CD4-positive, alpha-beta memory T cell (primary cell): ENCODE measurements around the gene GLYR1. TPM values are rescaled to one million over a fixed set of nuclear protein-coding genes. Genes with fewer than 3 reads are reported as not detected.

Experiments
- CTCF ChIA-PET: fragments of 350-600 bp; sonication (Branson Sonifier 250); formaldehyde crosslinking; loops from one replicate; lab custom pipeline; 2021; ENCODE audit warnings: inconsistent platforms; ENCODE audit not compliant: partially characterized antibody; lab: Charles Lee
- POLR2A ChIA-PET: fragments of 350-600 bp; sonication (Branson Sonifier 250); formaldehyde crosslinking; loops from one replicate; lab custom pipeline; 2021; ENCODE audit not compliant: partially characterized antibody; lab: Charles Lee
- DNase-seq, 5 donors: peaks; one replicate each; pipeline versions ENCODE4 v3.0.0 to v3.0.0-alpha.2; 2020 to 2022; ENCODE audit warnings: mixed read lengths in 1 of 5
- H3K27ac ChIP-seq: one replicate; pipeline ENCODE4 v1.7.0; 2013; ENCODE audit warnings: low read depth, low read length
- H3K27me3 ChIP-seq: 2 replicates; pipeline ENCODE4 v1.7.0; 2013; ENCODE audit warnings: mild to moderate bottlenecking, low read length, moderate library complexity; ENCODE audit not compliant: insufficient read depth
- H3K36me3 ChIP-seq: 2 replicates; pipeline ENCODE4 v1.7.0; 2013; ENCODE audit warnings: mild to moderate bottlenecking, low read length, moderate library complexity; ENCODE audit not compliant: insufficient read depth
- H3K4me1 ChIP-seq: 2 replicates; pipeline ENCODE4 v1.7.0; 2013; ENCODE audit warnings: mild to moderate bottlenecking, low read length, moderate library complexity; ENCODE audit not compliant: insufficient read depth
- H3K4me3 ChIP-seq, 2 donors: one replicate each; pipeline ENCODE4 v1.7.0; 2013; ENCODE audit warnings: low read length in 2 of 2, mild to moderate bottlenecking in 1 of 2
- H3K9me3 ChIP-seq, 2 donors: one replicate each; pipeline ENCODE4 v1.7.0; 2013; ENCODE audit warnings: low read length in 2 of 2, control low read depth in 1 of 2; ENCODE audit not compliant: control insufficient read depth in 1 of 2
- H3K27ac Mint-ChIP-seq, 7 donors: one replicate each; pipeline ENCODE4 v1.8.0; 2020 to 2021; ENCODE audit warnings: mixed read lengths in 7 of 7, mild to moderate bottlenecking in 6 of 7, inconsistent platforms in 3 of 7, moderate library complexity in 3 of 7
- H3K27me3 Mint-ChIP-seq, 2 donors: one replicate each; pipeline ENCODE4 v1.8.0; 2020 to 2021; ENCODE audit warnings: mixed read lengths in 2 of 2
- H3K36me3 Mint-ChIP-seq, 2 donors: one replicate each; pipeline ENCODE4 v1.8.0; 2020 to 2021; ENCODE audit warnings: mixed read lengths in 2 of 2, inconsistent platforms in 1 of 2, mild to moderate bottlenecking in 1 of 2
- H3K4me1 Mint-ChIP-seq, 4 donors: one replicate each; pipeline ENCODE4 v1.8.0; 2020 to 2021; ENCODE audit warnings: mixed read lengths in 4 of 4, mild to moderate bottlenecking in 1 of 4
- H3K4me3 Mint-ChIP-seq, 8 donors: one replicate each; pipeline ENCODE4 v1.8.0; 2020 to 2021; ENCODE audit warnings: mixed read lengths in 8 of 8, mild to moderate bottlenecking in 7 of 8, moderate library complexity in 6 of 8, inconsistent platforms in 3 of 8
- H3K9me3 Mint-ChIP-seq, 8 donors: one replicate each; pipeline ENCODE4 v1.8.0; 2020 to 2021; ENCODE audit warnings: mixed read lengths in 8 of 8, mild to moderate bottlenecking in 5 of 8, inconsistent platforms in 3 of 8, moderate library complexity in 1 of 8
- intact Hi-C: fragments of 100-400 bp; cut with micrococcal nuclease; formaldehyde crosslinking; loops from one replicate; pipeline ENCODE4 v1.15.1; 2023
- polyA plus RNA-seq, 2 donors: library from polyadenylated mRNA; unstranded; fragments of 300-500 nt; fragmentation: Illumina TruSeq; gene quantifications; one replicate each; pipeline ENCODE4 v1.2.3, GENCODE V29; 2021
- total RNA-seq, 2 experiments: library from RNA; stranded (reverse); gene quantifications; one replicate each; pipeline ENCODE4 v1.2.3, GENCODE V29; 2021

GLYR1 gene
- total and polyA plus RNA-seq, 4 experiments from 2014 or later, result 22.8 to 121 (median 81.0) TPM

DNA sequence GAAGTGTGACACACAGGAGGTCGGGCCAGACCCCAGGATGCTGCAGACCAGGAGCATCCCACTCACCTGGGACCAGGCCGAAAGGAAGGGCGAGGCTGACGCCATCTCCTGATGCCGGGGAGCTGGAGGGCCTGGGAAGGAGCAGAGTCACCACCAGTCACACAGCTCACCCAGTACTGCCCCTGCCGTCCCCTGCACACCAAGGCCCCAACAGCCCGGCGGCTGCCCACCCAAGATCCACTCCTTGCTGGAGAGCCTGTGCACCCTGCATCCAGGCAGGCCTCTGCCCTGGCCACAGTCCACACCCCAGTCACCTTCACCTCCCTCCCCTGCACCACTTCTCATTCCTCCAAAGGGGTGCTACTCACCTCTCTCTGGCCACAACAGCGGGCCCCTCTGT, 84.9 kb downstream of the GLYR1 start:
- intact Hi-C loops, result no loop called here
- no peaks in the 10 kb centered on the region for H3K27me3 ChIP-seq
- Mint-ChIP-seq H3K9me3 (no peaks in the 10 kb centered on the region), H3K27me3 (no peaks in the 10 kb centered on the region), H3K36me3 (peaks cover 12 to 56% of the 10 kb centered on the region in 2 donors), H3K27ac (peak overlapping the region in 2 of 7 donors; percentile 35 to 62), H3K4me1 (peaks cover 10 to 27% (median 15%) of the 10 kb centered on the region in 4 donors), H3K4me3 (no peak overlapping the region)
- H3K36me3 ChIP-seq, result peaks cover 38% of the 10 kb centered on the region
- CTCF ChIA-PET, result no interaction called here
- no peak overlapping the region for H3K27ac ChIP-seq
- H3K4me3 ChIP-seq, result no peak overlapping the region
- DNase-seq, result no peak
- peaks cover 16% of the 10 kb centered on the region for H3K4me1 ChIP-seq
- H3K9me3 ChIP-seq, result no peaks in the 10 kb centered on the region
- POLR2A ChIA-PET, result interaction anchor here (1.2 kb wide), 1 partner anchor 41 kb away, joined by 4 read pairs; the partner anchor contains the start of gene ROGDI

DNA sequence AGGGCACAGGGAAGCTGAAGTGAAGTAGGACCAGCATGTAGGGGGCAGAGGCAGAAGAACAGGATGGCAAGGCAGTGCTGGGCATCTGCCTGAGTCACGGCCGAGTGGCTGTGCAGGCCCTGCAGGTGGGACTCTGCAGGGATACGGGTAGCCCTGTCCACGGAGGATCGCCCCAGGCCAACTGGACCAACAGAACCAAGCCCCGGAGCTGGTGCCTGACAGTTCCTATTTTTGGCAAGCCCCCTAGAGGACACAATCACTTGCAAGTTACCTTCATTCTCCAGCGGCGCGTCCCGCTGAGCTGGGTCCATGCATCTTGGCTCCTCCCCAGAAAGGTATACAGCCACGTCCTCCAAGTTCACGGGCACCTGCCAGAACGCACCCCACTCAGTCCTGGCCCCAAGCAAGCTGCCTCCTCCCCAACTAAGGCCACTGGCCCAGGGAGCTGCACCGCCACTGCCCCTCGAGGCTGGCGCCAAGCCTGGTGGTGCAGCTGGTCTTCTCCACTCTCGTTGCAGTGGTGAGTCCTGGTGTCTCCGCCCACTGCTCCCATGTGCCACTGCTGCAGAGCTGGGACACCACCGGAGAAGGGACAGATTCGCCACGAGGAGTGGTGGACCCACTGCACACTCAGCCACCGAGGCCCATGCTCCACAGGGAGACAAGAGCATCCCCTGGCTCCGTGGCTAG, 86.7 kb downstream of the GLYR1 start:
- Histone ChIP-seq H3K27ac (no peak overlapping the region), H3K27me3 (no peaks in the 10 kb centered on the region), H3K4me1 (peaks cover 4% of the 10 kb centered on the region), H3K4me3 (no peak overlapping the region), H3K9me3 (no peaks in the 10 kb centered on the region), H3K36me3 (peaks cover 38% of the 10 kb centered on the region)
- H3K4me1 Mint-ChIP-seq, result peaks cover 1 to 18% (median 4%) of the 10 kb centered on the region in 4 donors
- POLR2A ChIA-PET, result no interaction called here
- H3K27me3 Mint-ChIP-seq, result no peaks in the 10 kb centered on the region
- peaks cover 0 to 2% (median 0%) of the 10 kb centered on the region in 8 donors for H3K9me3 Mint-ChIP-seq
- no peak overlapping the region for H3K4me3 Mint-ChIP-seq
- H3K27ac Mint-ChIP-seq, result peak overlapping the region in 1 of 7 donors; percentile 75
- DNase-seq, result no peak
- H3K36me3 Mint-ChIP-seq, result peaks cover 23 to 60% of the 10 kb centered on the region in 2 donors
- CTCF ChIA-PET, result no interaction called here
- intact Hi-C loops, result no loop called here

GRCh38 chr16:4755687-4756086, 91.4 kb downstream of the GLYR1 start:
- POLR2A ChIA-PET, result no interaction called here
- intact Hi-C loops, result no loop called here
- Mint-ChIP-seq H3K36me3 (peaks cover 42 to 56% of the 10 kb centered on the region in 2 donors), H3K27ac (no peak overlapping the region), H3K4me1 (peaks cover 0 to 5% (median under 1%) of the 10 kb centered on the region in 4 donors), H3K9me3 (peaks cover 0 to 2% (median 0%) of the 10 kb centered on the region in 8 donors), H3K27me3 (no peaks in the 10 kb centered on the region), H3K4me3 (no peak overlapping the region)
- Histone ChIP-seq H3K4me3 (no peak overlapping the region), H3K4me1 (no peaks in the 10 kb centered on the region), H3K27ac (no peak overlapping the region), H3K9me3 (no peaks in the 10 kb centered on the region), H3K27me3 (no peaks in the 10 kb centered on the region), H3K36me3 (peaks cover 53% of the 10 kb centered on the region)
- no peak for DNase-seq
- CTCF ChIA-PET, result no interaction called here

GRCh38 chr16:4754865-4755264, 92.2 kb downstream of the GLYR1 start:
- no peak overlapping the region for H3K27ac Mint-ChIP-seq
- intact Hi-C loops, result no loop called here
- no peak overlapping the region for H3K4me3 ChIP-seq
- peaks cover 39 to 49% of the 10 kb centered on the region in 2 donors for H3K36me3 Mint-ChIP-seq
- ChIA-PET CTCF (no interaction called here), POLR2A (no interaction called here)
- H3K4me1 ChIP-seq, result no peaks in the 10 kb centered on the region
- peaks cover 0 to 2% (median 0%) of the 10 kb centered on the region in 8 donors for H3K9me3 Mint-ChIP-seq
- peaks cover 0 to 5% (median under 1%) of the 10 kb centered on the region in 4 donors for H3K4me1 Mint-ChIP-seq
- H3K27me3 Mint-ChIP-seq, result no peaks in the 10 kb centered on the region
- no peaks in the 10 kb centered on the region for H3K27me3 ChIP-seq
- H3K9me3 ChIP-seq, result no peaks in the 10 kb centered on the region
- H3K4me3 Mint-ChIP-seq, result no peak overlapping the region
- H3K36me3 ChIP-seq, result peaks cover 48% of the 10 kb centered on the region
- no peak for DNase-seq
- no peak overlapping the region for H3K27ac ChIP-seq

GRCh38 chr16:4753227-4753626, 93.9 kb downstream of the GLYR1 start:
- Mint-ChIP-seq H3K4me1 (peaks cover 0 to 14% (median 0%) of the 10 kb centered on the region in 4 donors), H3K27me3 (no peaks in the 10 kb centered on the region), H3K27ac (no peak overlapping the region), H3K4me3 (no peak overlapping the region), H3K36me3 (peaks cover 30 to 36% of the 10 kb centered on the region in 2 donors), H3K9me3 (peaks cover 0 to 2% (median 0%) of the 10 kb centered on the region in 8 donors)
- CTCF ChIA-PET, result no interaction called here
- POLR2A ChIA-PET, result interaction anchor here (0.5 to 1.0 kb wide), 2 partner anchors 15 kb away, joined by 3 read pairs; no protein-coding TSS in a partner anchor
- intact Hi-C loops, result no loop called here
- Histone ChIP-seq H3K27ac (no peak overlapping the region), H3K4me3 (no peak overlapping the region), H3K4me1 (no peaks in the 10 kb centered on the region), H3K9me3 (no peaks in the 10 kb centered on the region), H3K27me3 (no peaks in the 10 kb centered on the region), H3K36me3 (peaks cover 33% of the 10 kb centered on the region)
- DNase-seq, result no peak

Other genes with a start within 250 kb of the GLYR1 start
- gene UBALD1, start 232.4 kb downstream of the GLYR1 start, total RNA-seq, result 10 to 100 TPM; 30.1 to 41.0 TPM
- 1 to 10 TPM; 2.4 to 4.8 TPM for gene UBALD1, start 232.4 kb downstream of the GLYR1 start, polyA plus RNA-seq
- gene MGRN1, start 222.5 kb downstream of the GLYR1 start, total RNA-seq, result 10 to 100 TPM; 62.2 to 64.1 TPM
- gene MGRN1, start 222.5 kb downstream of the GLYR1 start, polyA plus RNA-seq, result 1 to 10 TPM; 1.2 to 7.7 TPM
- gene NUDT16L1, start 153.7 kb downstream of the GLYR1 start, total RNA-seq, result 10 to 100 TPM; 52.4 to 53.7 TPM
- gene NUDT16L1, start 153.7 kb downstream of the GLYR1 start, polyA plus RNA-seq, result 100 to 1,000 TPM in 1 of 2 donors, 10 to 100 TPM in 1; 80.1 to 125 TPM
- gene ANKS3, start 113.0 kb downstream of the GLYR1 start, total RNA-seq, result 10 to 100 TPM; 28.5 to 33.9 TPM
- gene ANKS3, start 113.0 kb downstream of the GLYR1 start, polyA plus RNA-seq, result 1 to 10 TPM in 1 of 2 donors, under 1 TPM in 1; 0.91 to 5.7 TPM
- under 1 TPM; 0.12 to 0.64 TPM for gene DNAAF8, start 112.8 kb downstream of the GLYR1 start, total RNA-seq
- under 1 TPM in 1 of 2 donors, not detected in 1; 0.11 TPM for gene DNAAF8, start 112.8 kb downstream of the GLYR1 start, polyA plus RNA-seq
- gene ZNF500, start 80.1 kb downstream of the GLYR1 start, total RNA-seq, result 10 to 100 TPM; 33.9 to 35.6 TPM
- gene ZNF500, start 80.1 kb downstream of the GLYR1 start, polyA plus RNA-seq, result 10 to 100 TPM in 1 of 2 donors, 1 to 10 TPM in 1; 7.9 to 13.0 TPM
- gene SEPTIN12, start 58.9 kb downstream of the GLYR1 start, total RNA-seq, result not detected
- gene SEPTIN12, start 58.9 kb downstream of the GLYR1 start, polyA plus RNA-seq, result not detected
- gene SMIM22, start 51.9 kb downstream of the GLYR1 start, total RNA-seq, result not detected
- not detected for gene SMIM22, start 51.9 kb downstream of the GLYR1 start, polyA plus RNA-seq
- gene ROGDI, start 44.7 kb downstream of the GLYR1 start, total RNA-seq, result 1 to 10 TPM; 9.7 to 9.9 TPM
- gene ROGDI, start 44.7 kb downstream of the GLYR1 start, polyA plus RNA-seq, result 10 to 100 TPM in 1 of 2 donors, 1 to 10 TPM in 1; 8.6 to 19.1 TPM
- gene UBN1, start 193 bp upstream of the GLYR1 start, total RNA-seq, result 10 to 100 TPM; 40.4 to 42.7 TPM
- gene UBN1, start 193 bp upstream of the GLYR1 start, polyA plus RNA-seq, result 10 to 100 TPM in 1 of 2 donors, 1 to 10 TPM in 1; 6.0 to 17.5 TPM
- not detected for gene PPL, start 89.9 kb upstream of the GLYR1 start, total RNA-seq
- gene PPL, start 89.9 kb upstream of the GLYR1 start, polyA plus RNA-seq, result under 1 TPM in 1 of 2 donors, not detected in 1; 0.39 TPM
- gene SEC14L5, start 111.0 kb upstream of the GLYR1 start, total RNA-seq, result not detected
- not detected for gene SEC14L5, start 111.0 kb upstream of the GLYR1 start, polyA plus RNA-seq
- gene NAGPA, start 186.6 kb upstream of the GLYR1 start, total RNA-seq, result 10 to 100 TPM; 30.7 to 33.2 TPM
- 10 to 100 TPM; 32.2 to 36.8 TPM for gene NAGPA, start 186.6 kb upstream of the GLYR1 start, polyA plus RNA-seq
- not detected for gene C16orf89, start 218.7 kb upstream of the GLYR1 start, total RNA-seq
- not detected for gene C16orf89, start 218.7 kb upstream of the GLYR1 start, polyA plus RNA-seq
- gene ALG1, start 224.6 kb upstream of the GLYR1 start, total RNA-seq, result 10 to 100 TPM; 23.5 to 28.1 TPM
- gene ALG1, start 224.6 kb upstream of the GLYR1 start, polyA plus RNA-seq, result 10 to 100 TPM; 27.3 to 34.0 TPM